Neural cell (in vitro differentiated cells): ENCODE data around the gene ZNF438. TPM values are rescaled to one million over a fixed set of nuclear protein-coding genes. Genes with fewer than 3 reads are reported as not detected.
A peak's percentile ranks its signal among the peaks of the same experiment; 100 is the strongest.

Experiments used
- H2AFZ ChIP-seq: fragments of 200-600, 300-800 bp; sonication (generic), shearing (Covaris generic); 2 replicates; pipeline ENCODE4 v1.6.0; 2014; ENCODE audit warnings: low read depth, mild to moderate bottlenecking, antibody characterized with exemption, low read length, moderate library complexity
- H3F3A ChIP-seq: fragments of 200-600 bp; shearing (Covaris generic); 2 replicates; pipeline ENCODE4 v1.6.1; 2016; ENCODE audit warnings: mild to moderate bottlenecking, moderate library complexity, mixed read lengths, antibody characterized with exemption, low read length; ENCODE audit not compliant: insufficient read depth, poor library complexity, severe bottlenecking
- H3K27ac ChIP-seq: fragments of 200-600, 300-800 bp; sonication (generic), shearing (Covaris generic); 2 replicates; pipeline ENCODE4 v1.5.1; 2014; ENCODE audit warnings: mild to moderate bottlenecking, low read length, moderate library complexity
- H3K27me3 ChIP-seq: fragments of 300-800, 200-600 bp; sonication (generic), shearing (Covaris generic); 2 replicates; pipeline ENCODE4 v1.6.0; 2014; ENCODE audit warnings: mild to moderate bottlenecking, low read depth, low read length, moderate library complexity; ENCODE audit not compliant: insufficient read depth
- H3K36me3 ChIP-seq: fragments of 300-800, 200-600 bp; sonication (generic), shearing (Covaris generic); 2 replicates; pipeline ENCODE4 v1.5.1; 2014; ENCODE audit warnings: mild to moderate bottlenecking, antibody characterized with exemption, low read length, moderate library complexity; ENCODE audit not compliant: insufficient read depth
- H3K4me2 ChIP-seq: fragments of 300-800, 200-600 bp; sonication (generic), shearing (Covaris generic); 2 replicates; pipeline ENCODE4 v1.6.0; 2014; ENCODE audit warnings: mild to moderate bottlenecking, low read length
- H3K4me3 ChIP-seq: fragments of 300-800, 200-600 bp; sonication (generic), shearing (Covaris generic); 2 replicates; pipeline ENCODE4 v1.5.1; 2014; ENCODE audit warnings: mild to moderate bottlenecking, low read length, moderate library complexity
- H3K79me2 ChIP-seq: fragments of 200-600 bp; shearing (Covaris generic); replicated peaks from 2 replicates; pipeline ENCODE4 v1.6.0; 2014; ENCODE audit warnings: mild to moderate bottlenecking, low read length, moderate library complexity; ENCODE audit not compliant: insufficient read depth
- H3K9ac ChIP-seq: fragments of 300-800, 200-600 bp; sonication (generic), shearing (Covaris generic); 2 replicates; pipeline ENCODE4 v1.6.1; 2016; ENCODE audit warnings: mild to moderate bottlenecking, low read length, mixed read lengths
- H3K9me2 ChIP-seq: fragments of 200-600 bp; shearing (Covaris generic); 2 replicates; pipeline ENCODE4 v1.6.1; 2016; ENCODE audit warnings: mild to moderate bottlenecking, low read length, mixed read lengths; ENCODE audit not compliant: insufficient read depth
- H3K9me3 ChIP-seq: fragments of 200-600, 300-800 bp; sonication (generic), shearing (Covaris generic); 2 replicates; pipeline ENCODE4 v1.6.1; 2016; ENCODE audit warnings: mild to moderate bottlenecking, mixed run types, low read length, moderate library complexity, mixed read lengths
- H4K20me1 ChIP-seq: fragments of 200-600 bp; shearing (Covaris generic); 2 replicates; pipeline ENCODE4 v1.6.1; 2016; ENCODE audit warnings: mild to moderate bottlenecking, mixed run types; ENCODE audit not compliant: insufficient read depth
- EP300 ChIP-seq: fragments of 450-650 bp; conservative IDR thresholded peaks from 2 replicates; pipeline ENCODE4 v1.6.1; 2014; ENCODE audit warnings: antibody characterized with exemption, mild to moderate bottlenecking, moderate library complexity; ENCODE audit not compliant: poor library complexity, severe bottlenecking
- EZH2 ChIP-seq: fragments of 200-600, 300-800 bp; shearing (Covaris generic), sonication (generic); IDR thresholded peaks from 2 replicates; pipeline ENCODE4 v1.6.1; 2014; ENCODE audit warnings: antibody characterized with exemption, low read length, borderline replicate concordance, mild to moderate bottlenecking; ENCODE audit not compliant: insufficient read depth, poor library complexity, severe bottlenecking
- MXI1 ChIP-seq: fragments of 450-650 bp; conservative IDR thresholded peaks from 2 replicates; pipeline ENCODE4 v1.6.1; 2014; ENCODE audit warnings: antibody characterized with exemption, mild to moderate bottlenecking; ENCODE audit not compliant: poor library complexity, severe bottlenecking
- POLR2AphosphoS5 ChIP-seq: IDR thresholded peaks from 2 replicates; pipeline ENCODE4 v1.6.1; 2012
- RAD21 ChIP-seq: fragments of 450-650 bp; conservative IDR thresholded peaks from 2 replicates; pipeline ENCODE4 v1.6.1; 2014; ENCODE audit warnings: antibody characterized with exemption, mild to moderate bottlenecking, moderate library complexity
- SMC3 ChIP-seq: fragments of 450-650 bp; conservative IDR thresholded peaks from 2 replicates; pipeline ENCODE4 v1.6.1; 2014; ENCODE audit warnings: antibody characterized with exemption, mild to moderate bottlenecking, moderate library complexity; ENCODE audit not compliant: poor library complexity
- TAF1 ChIP-seq: IDR thresholded peaks from 2 replicates; pipeline ENCODE4 v1.6.1; 2012; ENCODE audit warnings: low read depth
- polyA plus RNA-seq: library from polyadenylated mRNA; depleted of rRNA; stranded (reverse); fragments of >200 nt; gene quantifications from 2 replicates; pipeline ENCODE4 v1.2.3, GENCODE V29; 2014
- TF ChIP-seq, protein P1 (sequence below): fragments of 450-650 bp; IDR thresholded peaks from 2 replicates; pipeline ENCODE4 v1.5.1; 2014; ENCODE audit warnings: antibody characterized with exemption, mild to moderate bottlenecking, moderate library complexity; ENCODE audit not compliant: poor library complexity, severe bottlenecking
- TF ChIP-seq, protein P2 (sequence below): IDR thresholded peaks from 2 replicates; pipeline ENCODE4 v1.6.1; 2012; ENCODE audit warnings: borderline replicate concordance

ZNF438 gene
- polyA plus RNA-seq, 1 donor from 2014 or later: 0.78 TPM

- Histone ChIP-seq H3K9me2 (no peaks in the 10 kb centered on the region), H3K79me2 (no peaks in the 10 kb centered on the region), H3K27me3 (no peaks in the 10 kb centered on the region), H3K4me2 (no peak overlapping the region), H3F3A (no peaks in the 10 kb centered on the region), H3K36me3 (no peaks in the 10 kb centered on the region), H3K9me3 (no peaks in the 10 kb centered on the region), H2AFZ (peak overlapping the region; percentile 84), H3K27ac (peak overlapping the region; percentile 64), H3K9ac (peak overlapping the region; percentile 75), H3K4me3 (peak overlapping the region; percentile 83), H4K20me1 (no peaks in the 10 kb centered on the region)
- TF ChIP-seq, protein P1, sequence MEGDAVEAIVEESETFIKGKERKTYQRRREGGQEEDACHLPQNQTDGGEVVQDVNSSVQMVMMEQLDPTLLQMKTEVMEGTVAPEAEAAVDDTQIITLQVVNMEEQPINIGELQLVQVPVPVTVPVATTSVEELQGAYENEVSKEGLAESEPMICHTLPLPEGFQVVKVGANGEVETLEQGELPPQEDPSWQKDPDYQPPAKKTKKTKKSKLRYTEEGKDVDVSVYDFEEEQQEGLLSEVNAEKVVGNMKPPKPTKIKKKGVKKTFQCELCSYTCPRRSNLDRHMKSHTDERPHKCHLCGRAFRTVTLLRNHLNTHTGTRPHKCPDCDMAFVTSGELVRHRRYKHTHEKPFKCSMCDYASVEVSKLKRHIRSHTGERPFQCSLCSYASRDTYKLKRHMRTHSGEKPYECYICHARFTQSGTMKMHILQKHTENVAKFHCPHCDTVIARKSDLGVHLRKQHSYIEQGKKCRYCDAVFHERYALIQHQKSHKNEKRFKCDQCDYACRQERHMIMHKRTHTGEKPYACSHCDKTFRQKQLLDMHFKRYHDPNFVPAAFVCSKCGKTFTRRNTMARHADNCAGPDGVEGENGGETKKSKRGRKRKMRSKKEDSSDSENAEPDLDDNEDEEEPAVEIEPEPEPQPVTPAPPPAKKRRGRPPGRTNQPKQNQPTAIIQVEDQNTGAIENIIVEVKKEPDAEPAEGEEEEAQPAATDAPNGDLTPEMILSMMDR: no peak
- TF ChIP-seq POLR2AphosphoS5 (peak; percentile 58), RAD21 (no peak), MXI1 (no peak), EZH2 (no peak), SMC3 (no peak)
- TF ChIP-seq, protein P2, sequence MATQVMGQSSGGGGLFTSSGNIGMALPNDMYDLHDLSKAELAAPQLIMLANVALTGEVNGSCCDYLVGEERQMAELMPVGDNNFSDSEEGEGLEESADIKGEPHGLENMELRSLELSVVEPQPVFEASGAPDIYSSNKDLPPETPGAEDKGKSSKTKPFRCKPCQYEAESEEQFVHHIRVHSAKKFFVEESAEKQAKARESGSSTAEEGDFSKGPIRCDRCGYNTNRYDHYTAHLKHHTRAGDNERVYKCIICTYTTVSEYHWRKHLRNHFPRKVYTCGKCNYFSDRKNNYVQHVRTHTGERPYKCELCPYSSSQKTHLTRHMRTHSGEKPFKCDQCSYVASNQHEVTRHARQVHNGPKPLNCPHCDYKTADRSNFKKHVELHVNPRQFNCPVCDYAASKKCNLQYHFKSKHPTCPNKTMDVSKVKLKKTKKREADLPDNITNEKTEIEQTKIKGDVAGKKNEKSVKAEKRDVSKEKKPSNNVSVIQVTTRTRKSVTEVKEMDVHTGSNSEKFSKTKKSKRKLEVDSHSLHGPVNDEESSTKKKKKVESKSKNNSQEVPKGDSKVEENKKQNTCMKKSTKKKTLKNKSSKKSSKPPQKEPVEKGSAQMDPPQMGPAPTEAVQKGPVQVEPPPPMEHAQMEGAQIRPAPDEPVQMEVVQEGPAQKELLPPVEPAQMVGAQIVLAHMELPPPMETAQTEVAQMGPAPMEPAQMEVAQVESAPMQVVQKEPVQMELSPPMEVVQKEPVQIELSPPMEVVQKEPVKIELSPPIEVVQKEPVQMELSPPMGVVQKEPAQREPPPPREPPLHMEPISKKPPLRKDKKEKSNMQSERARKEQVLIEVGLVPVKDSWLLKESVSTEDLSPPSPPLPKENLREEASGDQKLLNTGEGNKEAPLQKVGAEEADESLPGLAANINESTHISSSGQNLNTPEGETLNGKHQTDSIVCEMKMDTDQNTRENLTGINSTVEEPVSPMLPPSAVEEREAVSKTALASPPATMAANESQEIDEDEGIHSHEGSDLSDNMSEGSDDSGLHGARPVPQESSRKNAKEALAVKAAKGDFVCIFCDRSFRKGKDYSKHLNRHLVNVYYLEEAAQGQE: no peak
Observed at GRCh38 chr10:31032258-31033132, 830 bp upstream of the ZNF438 start.

GRCh38 chr10:31031205-31031557 is 484 bp downstream of the ZNF438 start:
- TF ChIP-seq RAD21 (no peak), EP300 (no peak), SMC3 (no peak), TAF1 (no peak)
- Histone ChIP-seq H3K4me2 (peak overlapping the region; percentile 70), H3F3A (no peaks in the 10 kb centered on the region), H3K36me3 (no peaks in the 10 kb centered on the region), H2AFZ (peak overlapping the region; percentile 84), H3K79me2 (no peaks in the 10 kb centered on the region), H3K9me2 (no peaks in the 10 kb centered on the region), H3K27me3 (no peaks in the 10 kb centered on the region), H3K27ac (peak overlapping the region; percentile 75), H3K9ac (peak overlapping the region; percentile 75), H3K9me3 (no peaks in the 10 kb centered on the region), H3K4me3 (peak overlapping the region; percentile 83), H4K20me1 (no peaks in the 10 kb centered on the region)
